Parathyroid adenoma (tissue), 2 donors: ENCODE data around the gene CATSPERE.
"Not testable (repeated sequence)": the region's sequence is repeated elsewhere in the genome, so short reads cannot be mapped to it uniquely, and the experiment has no call there.

Experiments used
- H2AFZ ChIP-seq: fragments of 300-600 bp; sonication (generic); one replicate; pipeline ENCODE4 v1.7.0; 2017; ENCODE audit warnings: antibody characterized with exemption, mild to moderate bottlenecking
- H3K27ac ChIP-seq: fragments of 300-600 bp; sonication (generic); one replicate; pipeline ENCODE4 v1.7.0; 2017
- H3K27me3 ChIP-seq: fragments of 300-600 bp; sonication (generic); one replicate; pipeline ENCODE4 v1.7.0; 2017; ENCODE audit warnings: low read length; ENCODE audit not compliant: control insufficient read depth, insufficient read depth
- H3K36me3 ChIP-seq: fragments of 300-600 bp; sonication (generic); one replicate; pipeline ENCODE4 v1.7.0; 2017; ENCODE audit warnings: low read length; ENCODE audit not compliant: control insufficient read depth, insufficient read depth
- H3K4me1 ChIP-seq: fragments of 300-600 bp; sonication (generic); one replicate; pipeline ENCODE4 v1.7.0; 2017; ENCODE audit warnings: control low read depth
- H3K4me2 ChIP-seq: fragments of 300-600 bp; sonication (generic); one replicate; pipeline ENCODE4 v1.7.0; 2017; ENCODE audit warnings: low read length
- H3K4me3 ChIP-seq: fragments of 300-600 bp; sonication (generic); one replicate; pipeline ENCODE4 v1.7.0; 2017; ENCODE audit warnings: low read depth, low read length
- H3K79me2 ChIP-seq: fragments of 300-600 bp; sonication (generic); one replicate; pipeline ENCODE4 v1.7.0; 2017; ENCODE audit warnings: control low read depth
- H3K9ac ChIP-seq: fragments of 300-600 bp; sonication (generic); one replicate; pipeline ENCODE4 v1.7.0; 2017; ENCODE audit warnings: mild to moderate bottlenecking
- H3K9me3 ChIP-seq: fragments of 300-600 bp; sonication (generic); one replicate; pipeline ENCODE4 v1.7.0; 2017; ENCODE audit warnings: low read length; ENCODE audit not compliant: control insufficient read depth
- CTCF ChIP-seq: fragments of 300-600 bp; sonication (generic); IDR thresholded peaks from one replicate; pipeline ENCODE4 v1.7.0; 2017; ENCODE audit warnings: antibody characterized with exemption, mild to moderate bottlenecking
- donor health status: primary hyperparathyroidism.

The CATSPERE gene

GRCh38 chr1:244557565-244557964 lies 96.5 kb downstream of the CATSPERE start:
- Histone ChIP-seq H3K4me2 (no peak overlapping the region), H3K27me3 (no peaks in the 10 kb centered on the region), H3K9me3 (no peaks in the 10 kb centered on the region), H3K9ac (no peak overlapping the region), H3K36me3 (no peaks in the 10 kb centered on the region), H2AFZ (no peak overlapping the region), H3K4me1 (no peaks in the 10 kb centered on the region), H3K79me2 (no peaks in the 10 kb centered on the region), H3K4me3 (no peak overlapping the region), H3K27ac (no peak overlapping the region)
- no peak for TF ChIP-seq CTCF

DNA sequence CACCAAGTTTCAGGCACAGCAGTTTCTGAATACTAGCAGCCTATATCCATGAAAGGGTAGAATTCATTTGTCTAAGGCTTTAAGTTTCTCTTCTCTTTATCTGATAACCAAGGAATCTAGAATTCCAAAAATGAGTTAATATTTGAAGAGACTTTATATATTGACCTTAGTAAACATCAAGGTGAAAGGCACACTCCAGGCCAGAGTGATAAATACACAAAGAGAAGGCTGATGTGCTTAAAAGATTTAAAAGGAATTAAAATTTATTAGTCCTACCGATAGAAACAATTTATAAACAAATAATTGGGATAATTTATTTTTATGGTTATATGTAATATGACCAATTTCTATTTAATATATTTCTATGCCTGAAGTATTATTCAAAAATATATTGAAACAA lies 98.5 kb downstream of the CATSPERE start:
- Histone ChIP-seq H3K4me2 (no peak overlapping the region), H3K4me3 (no peak overlapping the region), H3K4me1 (no peaks in the 10 kb centered on the region), H3K9me3 (no peaks in the 10 kb centered on the region), H3K27ac (no peak overlapping the region), H3K9ac (no peak overlapping the region), H3K36me3 (no peaks in the 10 kb centered on the region), H3K79me2 (no peaks in the 10 kb centered on the region), H2AFZ (no peak overlapping the region), H3K27me3 (no peaks in the 10 kb centered on the region)
- no peak for TF ChIP-seq CTCF

- not testable (repeated sequence) for H3K9ac ChIP-seq, H3K4me1 ChIP-seq, H3K79me2 ChIP-seq, H3K36me3 ChIP-seq, H3K9me3 ChIP-seq, H3K27me3 ChIP-seq, H3K4me3 ChIP-seq, H3K4me2 ChIP-seq, H2AFZ ChIP-seq, H3K27ac ChIP-seq
Measured at GRCh38 chr1:244562877-244563276, 101.8 kb downstream of the CATSPERE start.

DNA sequence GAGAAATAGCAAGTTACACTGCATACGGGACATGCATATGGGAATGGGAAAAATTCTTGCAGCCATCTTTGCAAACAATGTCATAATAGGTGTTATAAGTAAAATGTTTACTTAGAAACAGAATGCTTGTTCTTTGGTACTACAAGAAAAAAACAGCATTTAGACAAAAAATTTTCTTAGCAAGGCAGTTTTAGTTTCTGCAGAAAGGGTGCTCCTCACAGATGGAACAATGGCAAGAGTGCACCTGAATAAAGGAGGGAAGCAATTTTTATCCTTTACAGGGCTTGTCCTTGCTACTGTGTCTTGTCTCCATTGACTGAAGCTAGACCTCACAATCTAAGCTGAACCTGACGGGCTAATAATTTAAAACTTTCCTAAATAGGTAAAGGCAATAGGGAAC lies 112.7 kb downstream of the CATSPERE start:
- no peaks in the 10 kb centered on the region for H3K27me3 ChIP-seq
- H3K27ac ChIP-seq, result no peak overlapping the region
- H3K4me2 ChIP-seq, result no peak overlapping the region
- H3K4me3 ChIP-seq, result no peak overlapping the region
- no peaks in the 10 kb centered on the region for H3K36me3 ChIP-seq
- no peak overlapping the region for H2AFZ ChIP-seq
- no peak for TF ChIP-seq CTCF
- H3K79me2 ChIP-seq, result no peaks in the 10 kb centered on the region
- H3K4me1 ChIP-seq, result no peaks in the 10 kb centered on the region
- no peaks in the 10 kb centered on the region for H3K9me3 ChIP-seq
- H3K9ac ChIP-seq, result no peak overlapping the region

GRCh38 chr1:244576259-244576892 lies 115.3 kb downstream of the CATSPERE start:
- Histone ChIP-seq H3K27ac (no peak overlapping the region), H3K79me2 (no peaks in the 10 kb centered on the region), H3K9me3 (no peaks in the 10 kb centered on the region), H3K4me3 (no peak overlapping the region), H3K4me2 (no peak overlapping the region), H3K9ac (no peak overlapping the region), H3K27me3 (no peaks in the 10 kb centered on the region), H3K4me1 (no peaks in the 10 kb centered on the region), H3K36me3 (no peaks in the 10 kb centered on the region), H2AFZ (no peak overlapping the region)
- TF ChIP-seq CTCF, result no peak

GRCh38 chr1:244578205-244578604 lies 117.1 kb downstream of the CATSPERE start:
- not testable (repeated sequence) for H3K4me1 ChIP-seq, H3K27me3 ChIP-seq, H3K27ac ChIP-seq, H2AFZ ChIP-seq, H3K9me3 ChIP-seq, H3K79me2 ChIP-seq, H3K9ac ChIP-seq, H3K4me2 ChIP-seq, H3K4me3 ChIP-seq, H3K36me3 ChIP-seq
